Caco-2 (cell line): ENCODE results near the gene ABCA1. TPM values are rescaled to one million over a fixed set of nuclear protein-coding genes. Genes with fewer than 3 reads are reported as not detected.
"Not testable (repeated sequence)": the region's sequence is repeated elsewhere in the genome, so short reads cannot be mapped to it uniquely, and the experiment has no call there.

Experiments
- BruUV-seq: library from RNA; stranded (reverse); fragments of 400-500 nt; replicated peaks from 2 replicates; lab custom pipeline; 2021; lab: Mats Ljungman, UMichigan
- CTCF ChIA-PET: fragments of 300-600 bp; sonication (Branson Sonifier 250); formaldehyde crosslinking; loops from one replicate; lab custom pipeline; 2022; ENCODE audit warnings: antibody characterized with exemption; lab: Charles Lee
- POLR2A ChIA-PET: fragments of 300-600 bp; sonication (Branson Sonifier 250); formaldehyde crosslinking; loops from one replicate; lab custom pipeline; 2022; ENCODE audit warnings: antibody characterized with exemption; lab: Charles Lee
- DNase-seq, 2 experiments: peaks; one replicate each; pipeline versions ENCODE4 v3.0.0 to v3.0.0-alpha.2; 2020 to 2022
- H3K27me3 ChIP-seq: replicated peaks from 2 replicates; pipeline ENCODE4 v1.6.0; 2011; ENCODE audit warnings: low read length; ENCODE audit not compliant: control insufficient read depth, insufficient read depth
- H3K36me3 ChIP-seq: 2 replicates; pipeline ENCODE4 v1.5.1; 2011; ENCODE audit warnings: low read length; ENCODE audit not compliant: control insufficient read depth, insufficient read depth
- H3K4me1 ChIP-seq: fragments of 250-450 bp; sonication (Bioruptor Pico); 2 replicates; pipeline ENCODE4 v1.5.1; 2020; ENCODE audit warnings: mild to moderate bottlenecking
- H3K4me3 ChIP-seq: 2 replicates; pipeline ENCODE4 v1.5.1; 2011; ENCODE audit warnings: low read depth, mild to moderate bottlenecking, control low read depth, low read length
- H3K9me3 ChIP-seq: fragments of 250-450 bp; sonication (Bioruptor Pico); 2 replicates; pipeline ENCODE4 v1.5.1; 2020; ENCODE audit warnings: mild to moderate bottlenecking, moderate library complexity
- H3K27ac Mint-ChIP-seq: one replicate; pipeline ENCODE4 v1.8.0; 2022; ENCODE audit warnings: mixed read lengths; ENCODE audit not compliant: unreplicated experiment
- H3K27me3 Mint-ChIP-seq: one replicate; pipeline ENCODE4 v1.8.0; 2022; ENCODE audit warnings: mixed read lengths; ENCODE audit not compliant: insufficient read depth, unreplicated experiment
- H3K36me3 Mint-ChIP-seq: one replicate; pipeline ENCODE4 v1.8.0; 2022; ENCODE audit warnings: mild to moderate bottlenecking, mixed read lengths; ENCODE audit not compliant: insufficient read depth, unreplicated experiment
- H3K4me1 Mint-ChIP-seq: one replicate; pipeline ENCODE4 v1.8.0; 2022; ENCODE audit warnings: low read depth, mixed read lengths; ENCODE audit not compliant: unreplicated experiment
- H3K4me3 Mint-ChIP-seq: one replicate; pipeline ENCODE4 v1.8.0; 2022; ENCODE audit warnings: mild to moderate bottlenecking, moderate library complexity, mixed read lengths; ENCODE audit not compliant: unreplicated experiment
- H3K9me3 Mint-ChIP-seq: one replicate; pipeline ENCODE4 v1.8.0; 2022; ENCODE audit warnings: mixed read lengths; ENCODE audit not compliant: unreplicated experiment
- CTCF ChIP-seq, 2 experiments: fragments of 200-600 bp in 1 of 2; IDR thresholded peaks; 1 replicate in 1 of 2; 2 replicates in 1 of 2; pipeline versions ENCODE4 v1.5.1 to v1.8.0; 2011 to 2022; ENCODE audit warnings: antibody characterized with exemption in 1 of 2, control low read depth in 1 of 2, inconsistent platforms in 1 of 2, low read depth in 1 of 2, low read length in 1 of 2, mild to moderate bottlenecking in 1 of 2, moderate library complexity in 1 of 2; ENCODE audit not compliant: insufficient read depth in 1 of 2, severe bottlenecking in 1 of 2, unreplicated experiment in 1 of 2
- intact Hi-C: fragments of 100-400 bp; cut with micrococcal nuclease; formaldehyde crosslinking; loops from one replicate; pipeline ENCODE4 v1.10.0; 2022; ENCODE audit not compliant: unreplicated experiment
- total RNA-seq: library from RNA; stranded (reverse); gene quantifications from 2 replicates; pipeline ENCODE4 v1.2.3, GENCODE V29; 2022

The ABCA1 gene
- total RNA-seq, 1 experiment from 2014 or later, result 14.0 TPM

DNA sequence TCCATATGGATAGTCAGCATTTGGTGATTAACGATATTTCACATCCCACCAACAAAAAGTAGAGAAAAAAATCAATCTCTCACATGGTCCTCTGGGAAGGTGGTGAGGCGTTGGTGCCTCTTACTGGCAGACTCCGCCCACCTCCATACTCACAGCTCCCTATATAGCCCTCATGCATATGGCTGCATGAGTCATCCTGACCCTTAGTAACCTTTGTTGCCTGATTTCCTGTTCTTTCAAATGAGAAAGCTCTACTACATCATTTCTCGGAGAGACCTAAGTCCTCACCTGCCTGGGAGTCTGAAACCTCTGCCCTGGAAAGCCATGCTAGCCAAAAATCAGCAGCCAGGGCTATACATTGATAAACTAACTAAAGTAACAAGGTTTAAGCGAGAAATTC is 33.3 kb upstream of the ABCA1 start:
- intact Hi-C loops, result no loop called here
- TF ChIP-seq CTCF (IDR thresholded peaks at IDR 0.05; ENCODE audit: insufficient read depth in 1 of 2, low read depth in 1 of 2, low read length in 1 of 2, severe bottlenecking in 1 of 2, unreplicated experiment in 1 of 2), result no peak
- no peaks in the 10 kb centered on the region for H3K36me3 ChIP-seq
- DNase-seq, result peak; percentile 18 to 51
- Mint-ChIP-seq H3K4me3 (no peak overlapping the region), H3K27me3 (no peaks in the 10 kb centered on the region), H3K9me3 (no peaks in the 10 kb centered on the region), H3K4me1 (peaks cover 11% of the 10 kb centered on the region), H3K36me3 (no peaks in the 10 kb centered on the region), H3K27ac (no peak overlapping the region)
- ChIA-PET CTCF (no interaction called here), POLR2A (no interaction called here)
- no peak overlapping the region for H3K4me3 ChIP-seq
- BruUV-seq, result no TSS peak
- H3K27me3 ChIP-seq, result no peaks in the 10 kb centered on the region
- no peaks in the 10 kb centered on the region for H3K9me3 ChIP-seq
- no peaks in the 10 kb centered on the region for H3K4me1 ChIP-seq

GRCh38 chr9:104960662-104961061 is 32.7 kb upstream of the ABCA1 start:
- Histone ChIP-seq H3K27me3 (no peaks in the 10 kb centered on the region), H3K4me3 (no peak overlapping the region), H3K36me3 (no peaks in the 10 kb centered on the region), H3K9me3 (no peaks in the 10 kb centered on the region), H3K4me1 (no peaks in the 10 kb centered on the region)
- H3K36me3 Mint-ChIP-seq, result no peaks in the 10 kb centered on the region
- H3K27me3 Mint-ChIP-seq, result no peaks in the 10 kb centered on the region
- no TSS peak for BruUV-seq
- peaks cover 11% of the 10 kb centered on the region for H3K4me1 Mint-ChIP-seq
- no peak for TF ChIP-seq CTCF (IDR thresholded peaks at IDR 0.05; ENCODE audit: insufficient read depth in 1 of 2, low read depth in 1 of 2, low read length in 1 of 2, severe bottlenecking in 1 of 2, unreplicated experiment in 1 of 2)
- intact Hi-C loops, result no loop called here
- no peak overlapping the region for H3K4me3 Mint-ChIP-seq
- ChIA-PET CTCF (interaction anchor here (0.6 kb wide), 1 partner anchor 199 kb away, joined by 4 read pairs; no protein-coding TSS in a partner anchor), POLR2A (no interaction called here)
- no peak for DNase-seq
- no peak overlapping the region for H3K27ac Mint-ChIP-seq
- H3K9me3 Mint-ChIP-seq, result no peaks in the 10 kb centered on the region

- intact Hi-C loops, result no loop called here
- Mint-ChIP-seq H3K27me3 (no peaks in the 10 kb centered on the region), H3K36me3 (no peaks in the 10 kb centered on the region), H3K4me3 (no peak overlapping the region), H3K9me3 (no peaks in the 10 kb centered on the region), H3K4me1 (peaks cover 11% of the 10 kb centered on the region), H3K27ac (no peak overlapping the region)
- H3K4me1 ChIP-seq, result no peaks in the 10 kb centered on the region
- no peak overlapping the region for H3K4me3 ChIP-seq
- no TSS peak for BruUV-seq
- H3K36me3 ChIP-seq, result no peaks in the 10 kb centered on the region
- CTCF ChIA-PET, result no interaction called here
- POLR2A ChIA-PET, result no interaction called here
- H3K9me3 ChIP-seq, result no peaks in the 10 kb centered on the region
- no peak for TF ChIP-seq CTCF (IDR thresholded peaks at IDR 0.05; ENCODE audit: insufficient read depth in 1 of 2, low read depth in 1 of 2, low read length in 1 of 2, severe bottlenecking in 1 of 2, unreplicated experiment in 1 of 2)
- H3K27me3 ChIP-seq, result no peaks in the 10 kb centered on the region
- no peak for DNase-seq
Measured at GRCh38 chr9:104958751-104959150, 30.8 kb upstream of the ABCA1 start.

DNA sequence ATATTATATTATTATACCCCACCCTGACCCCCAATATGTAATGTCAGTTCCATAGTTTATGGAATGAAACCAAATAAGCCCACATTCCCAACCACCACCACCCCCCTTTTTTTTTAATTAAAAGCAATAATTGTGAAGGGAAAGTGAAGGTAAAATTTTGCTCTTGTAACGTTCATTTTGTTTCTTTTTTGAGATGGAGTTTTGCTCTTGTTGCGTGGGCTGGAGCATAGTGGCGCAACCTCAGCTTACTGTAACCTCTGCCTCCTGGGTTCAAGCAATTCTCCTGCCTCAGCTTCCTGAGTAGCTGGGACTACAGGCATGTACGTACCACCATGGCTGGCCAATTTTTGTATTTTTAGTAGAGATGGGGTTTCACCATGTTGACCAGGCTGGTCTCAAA is 30.1 kb upstream of the ABCA1 start:
- BruUV-seq, H3K27me3 ChIP-seq, H3K27me3 Mint-ChIP-seq, POLR2A ChIA-PET, DNase-seq, intact Hi-C loops, H3K4me3 Mint-ChIP-seq, H3K4me3 ChIP-seq, CTCF ChIA-PET, H3K9me3 Mint-ChIP-seq, H3K36me3 ChIP-seq, H3K27ac Mint-ChIP-seq, H3K4me1 ChIP-seq, H3K36me3 Mint-ChIP-seq, H3K9me3 ChIP-seq: not testable (repeated sequence)
- H3K4me1 Mint-ChIP-seq, result peaks cover 15% of the 10 kb centered on the region
